PFSK-1 (cell line): ENCODE results near the gene VPS18.

ENCODE experiments used
- FOXP2 ChIP-seq: optimal IDR thresholded peaks from 2 replicates; pipeline ENCODE3; 2011; ENCODE audit warnings: borderline replicate concordance, control low read depth, inconsistent platforms; ENCODE audit not compliant: insufficient read depth; ENCODE audit errors: extremely low read length, extremely low read depth
- POLR2AphosphoS5 ChIP-seq: IDR thresholded peaks from 2 replicates; pipeline ENCODE4 v1.6.1; 2012; ENCODE audit warnings: low read depth, mild to moderate bottlenecking, control low read depth, low read length, moderate library complexity
- SIN3A ChIP-seq: IDR thresholded peaks from 2 replicates; pipeline ENCODE4 v1.6.1; 2012; ENCODE audit warnings: mild to moderate bottlenecking, low read length, moderate library complexity, borderline replicate concordance; ENCODE audit not compliant: insufficient read depth
- TAF1 ChIP-seq: IDR thresholded peaks from 2 replicates; pipeline ENCODE4 v1.6.1; 2012; ENCODE audit warnings: low read length, control low read depth, borderline replicate concordance; ENCODE audit not compliant: insufficient read depth
- TF ChIP-seq, protein P1 (sequence below), 2 experiments: IDR thresholded peaks; 2 replicates each; pipeline versions ENCODE4 v1.6.1 to v1.8.0; 2011 to 2012; ENCODE audit warnings: low read depth in 2 of 2, low read length in 2 of 2, control low read depth in 1 of 2, inconsistent platforms in 1 of 2, mild to moderate bottlenecking in 1 of 2, moderate library complexity in 1 of 2; ENCODE audit not compliant: insufficient read depth in 1 of 2

VPS18 gene

DNA sequence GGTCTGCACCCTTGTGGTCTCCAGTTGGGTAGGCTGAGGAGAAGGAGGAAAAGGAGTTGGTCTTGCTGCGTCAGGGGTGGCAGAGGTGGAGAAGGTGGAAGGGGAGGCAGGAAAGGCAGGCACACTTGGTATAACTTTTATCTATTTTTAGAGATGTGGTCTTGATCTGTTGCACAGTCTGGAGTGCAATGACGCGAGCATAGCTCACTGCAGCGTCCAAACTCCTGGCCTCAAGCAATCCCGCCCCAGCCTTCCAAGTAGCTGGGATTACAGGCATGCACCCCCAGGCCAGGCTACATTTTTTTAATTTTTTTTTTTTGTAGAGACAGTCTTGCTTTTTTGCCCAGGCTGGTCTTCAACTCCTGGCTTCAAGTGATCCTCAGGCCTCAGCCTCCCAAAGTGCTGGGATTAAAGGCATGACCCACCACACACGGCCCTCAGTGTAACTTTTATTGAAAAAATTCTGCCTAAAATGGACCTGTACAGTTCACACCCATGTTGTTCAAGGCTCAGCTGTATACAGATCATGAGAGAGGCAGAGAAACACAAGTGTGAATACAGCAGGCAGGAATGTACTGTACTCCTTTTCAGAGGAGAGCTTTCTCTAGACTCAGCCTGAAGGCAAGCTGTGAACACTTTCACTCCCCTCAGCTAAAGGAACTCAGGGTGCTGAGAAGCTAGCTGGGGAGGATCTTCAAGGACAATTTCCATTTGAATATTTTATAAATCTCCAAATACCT, 18.1 kb upstream of the VPS18 start:
- TF ChIP-seq, protein P1, sequence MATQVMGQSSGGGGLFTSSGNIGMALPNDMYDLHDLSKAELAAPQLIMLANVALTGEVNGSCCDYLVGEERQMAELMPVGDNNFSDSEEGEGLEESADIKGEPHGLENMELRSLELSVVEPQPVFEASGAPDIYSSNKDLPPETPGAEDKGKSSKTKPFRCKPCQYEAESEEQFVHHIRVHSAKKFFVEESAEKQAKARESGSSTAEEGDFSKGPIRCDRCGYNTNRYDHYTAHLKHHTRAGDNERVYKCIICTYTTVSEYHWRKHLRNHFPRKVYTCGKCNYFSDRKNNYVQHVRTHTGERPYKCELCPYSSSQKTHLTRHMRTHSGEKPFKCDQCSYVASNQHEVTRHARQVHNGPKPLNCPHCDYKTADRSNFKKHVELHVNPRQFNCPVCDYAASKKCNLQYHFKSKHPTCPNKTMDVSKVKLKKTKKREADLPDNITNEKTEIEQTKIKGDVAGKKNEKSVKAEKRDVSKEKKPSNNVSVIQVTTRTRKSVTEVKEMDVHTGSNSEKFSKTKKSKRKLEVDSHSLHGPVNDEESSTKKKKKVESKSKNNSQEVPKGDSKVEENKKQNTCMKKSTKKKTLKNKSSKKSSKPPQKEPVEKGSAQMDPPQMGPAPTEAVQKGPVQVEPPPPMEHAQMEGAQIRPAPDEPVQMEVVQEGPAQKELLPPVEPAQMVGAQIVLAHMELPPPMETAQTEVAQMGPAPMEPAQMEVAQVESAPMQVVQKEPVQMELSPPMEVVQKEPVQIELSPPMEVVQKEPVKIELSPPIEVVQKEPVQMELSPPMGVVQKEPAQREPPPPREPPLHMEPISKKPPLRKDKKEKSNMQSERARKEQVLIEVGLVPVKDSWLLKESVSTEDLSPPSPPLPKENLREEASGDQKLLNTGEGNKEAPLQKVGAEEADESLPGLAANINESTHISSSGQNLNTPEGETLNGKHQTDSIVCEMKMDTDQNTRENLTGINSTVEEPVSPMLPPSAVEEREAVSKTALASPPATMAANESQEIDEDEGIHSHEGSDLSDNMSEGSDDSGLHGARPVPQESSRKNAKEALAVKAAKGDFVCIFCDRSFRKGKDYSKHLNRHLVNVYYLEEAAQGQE (IDR thresholded peaks at IDR 0.05; ENCODE audit: insufficient read depth in 1 of 2, low read depth in 2 of 2, low read length in 2 of 2), result no peak
- no peak for TF ChIP-seq SIN3A
- no peak for TF ChIP-seq TAF1
- no peak for TF ChIP-seq FOXP2
- no peak for TF ChIP-seq POLR2AphosphoS5

DNA sequence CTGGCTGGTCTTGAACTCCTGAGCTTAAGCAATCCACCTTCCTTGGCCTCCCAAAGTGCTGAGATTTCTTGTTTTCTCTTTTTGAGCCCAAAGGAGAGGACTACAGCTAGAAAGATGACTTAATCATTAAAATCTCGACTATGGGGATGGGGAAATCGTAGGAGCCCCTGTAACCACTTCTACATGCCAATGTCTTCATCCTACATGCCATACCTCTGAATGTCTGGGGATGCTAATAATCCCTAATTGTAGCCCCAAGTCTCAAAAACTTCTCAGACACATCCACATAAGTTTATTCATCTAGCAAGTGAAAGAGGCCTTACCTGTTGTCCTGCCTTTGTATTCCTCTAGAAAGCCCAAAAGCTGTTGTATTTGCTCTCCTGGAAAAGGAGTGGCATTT, 16.6 kb upstream of the VPS18 start:
- no peak for TF ChIP-seq POLR2AphosphoS5
- TF ChIP-seq, protein P1 (IDR thresholded peaks at IDR 0.05; ENCODE audit: insufficient read depth in 1 of 2, low read depth in 2 of 2, low read length in 2 of 2), result no peak
- no peak for TF ChIP-seq FOXP2
- no peak for TF ChIP-seq TAF1
- TF ChIP-seq SIN3A, result no peak

DNA sequence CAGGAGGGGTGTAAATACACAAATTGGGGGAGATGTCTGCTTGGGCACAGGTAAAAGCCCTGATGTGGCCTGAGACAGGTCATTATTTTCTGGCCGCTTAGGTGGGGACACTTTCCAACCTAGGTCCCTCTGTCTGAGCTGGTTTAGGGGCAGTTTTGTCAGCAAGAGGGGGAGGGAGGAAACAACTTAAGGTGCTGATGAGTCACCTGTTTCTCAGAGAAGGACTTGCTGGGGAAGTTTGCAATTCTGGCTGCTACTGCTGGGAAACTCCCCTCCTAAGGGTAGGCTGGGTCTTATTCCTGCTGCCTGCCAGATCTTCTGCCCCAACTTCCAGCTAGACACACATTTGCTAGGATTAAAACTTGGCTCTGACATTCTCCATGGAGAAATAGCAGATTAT, 15.5 kb upstream of the VPS18 start:
- TF ChIP-seq TAF1, result no peak
- no peak for TF ChIP-seq POLR2AphosphoS5
- TF ChIP-seq SIN3A, result no peak
- TF ChIP-seq, protein P1 (IDR thresholded peaks at IDR 0.05; ENCODE audit: insufficient read depth in 1 of 2, low read depth in 2 of 2, low read length in 2 of 2), result no peak
- no peak for TF ChIP-seq FOXP2

DNA sequence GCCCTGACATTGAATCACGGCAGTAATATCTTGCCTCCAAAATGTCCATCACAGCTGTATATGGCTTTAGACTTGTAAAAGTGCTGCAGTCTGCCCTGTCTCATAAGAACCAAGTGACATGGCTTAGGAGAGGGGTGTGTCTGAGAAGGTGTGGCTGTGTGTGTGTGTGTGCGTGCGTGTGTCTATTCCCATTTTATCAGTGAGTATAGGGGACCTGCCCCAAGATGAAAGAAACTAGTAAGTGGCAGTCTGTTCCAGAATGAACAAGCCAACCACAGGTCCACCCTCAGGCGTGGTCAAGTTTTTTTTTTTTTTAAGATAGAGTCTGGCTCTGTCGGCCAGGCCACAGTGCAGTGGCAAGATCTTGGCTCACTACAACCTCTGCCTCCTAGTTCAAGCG, 14.6 kb upstream of the VPS18 start:
- TF ChIP-seq TAF1 (no peak), SIN3A (no peak), POLR2AphosphoS5 (no peak), FOXP2 (no peak)
- TF ChIP-seq, protein P1 (IDR thresholded peaks at IDR 0.05; ENCODE audit: insufficient read depth in 1 of 2, low read depth in 2 of 2, low read length in 2 of 2), result no peak

DNA sequence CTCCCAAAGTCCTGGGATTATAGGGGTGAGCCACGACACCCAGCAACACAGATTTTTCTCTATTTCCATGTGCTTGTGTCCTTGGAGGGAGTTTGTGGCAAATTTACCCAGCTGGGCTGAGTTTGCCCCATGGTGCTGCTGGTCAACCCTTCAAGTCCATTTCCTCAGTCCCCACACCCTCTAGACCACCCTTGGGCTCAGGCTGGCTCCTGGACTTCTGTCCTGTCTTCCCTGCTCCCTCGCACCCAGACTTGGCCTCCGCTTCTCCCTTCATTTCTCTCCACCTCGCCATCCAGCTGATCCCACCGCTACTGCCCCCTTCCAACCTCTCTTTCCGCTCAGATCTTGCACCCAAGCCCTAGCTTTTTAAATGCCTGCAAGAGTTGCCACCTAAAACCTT, 12.9 kb upstream of the VPS18 start:
- no peak for TF ChIP-seq SIN3A
- no peak for TF ChIP-seq FOXP2
- TF ChIP-seq TAF1, result no peak
